Sciatic nerve (tissue), 2 donors: ENCODE results near the gene ERICH6. TPM values are rescaled to one million over a fixed set of nuclear protein-coding genes. Genes with fewer than 3 reads are reported as not detected.
"Not testable (repeated sequence)": the region's sequence is repeated elsewhere in the genome, so short reads cannot be mapped to it uniquely, and the experiment has no call there.

Experiments used
- ATAC-seq: fragments of 200-7000 bp; cut with Tn5 transposase; one replicate; pipeline ENCODE4 v1.9.1; 2020; ENCODE audit warnings: mild to moderate bottlenecking, moderate library complexity
- DNase-seq: peaks from one replicate; pipeline ENCODE4 v3.0.0-alpha.2; 2020; ENCODE audit warnings: low spot score
- intact Hi-C: fragments of 100-400 bp; cut with DNase I; formaldehyde crosslinking; loops from one replicate; pipeline ENCODE4 v1.14.2; 2022
- total RNA-seq: library from RNA; stranded (reverse); fragmentation: NEBNext Ultra II Directional; extraction: Animal tissue kit (Norgen Biotek cat#: 25700); gene quantifications from one replicate; pipeline ENCODE4 v1.2.1, GENCODE V29; 2021
- donor health status: DM: no; HTN: no; CAD: no.
- donor health status: DM: no; HTN: no; CAD: no.

The ERICH6 gene
- total RNA-seq, 1 donor from 2014 or later: 0.49 TPM

DNA sequence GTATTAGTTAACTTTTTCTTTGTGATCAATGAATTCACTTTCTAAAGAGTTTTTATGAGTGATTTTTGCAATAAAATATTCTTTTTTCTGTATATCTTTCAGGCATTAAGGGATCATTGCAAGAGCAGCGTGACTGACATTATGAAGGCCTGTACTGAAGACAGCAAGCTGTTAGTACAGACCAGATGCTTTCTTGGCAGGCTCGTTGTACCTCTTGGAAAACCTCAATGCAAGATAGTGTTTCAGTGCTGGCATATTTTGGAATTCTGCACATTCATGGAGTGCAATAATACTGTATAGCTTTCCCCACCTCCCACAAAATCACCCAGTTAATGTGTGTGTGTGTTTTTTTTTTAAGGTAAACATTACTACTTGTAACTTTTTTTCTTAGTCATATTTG is 76.2 kb downstream of the ERICH6 start:
- ATAC-seq (no peak), DNase-seq (no peak)
- intact Hi-C loops: no loop called here

DNA sequence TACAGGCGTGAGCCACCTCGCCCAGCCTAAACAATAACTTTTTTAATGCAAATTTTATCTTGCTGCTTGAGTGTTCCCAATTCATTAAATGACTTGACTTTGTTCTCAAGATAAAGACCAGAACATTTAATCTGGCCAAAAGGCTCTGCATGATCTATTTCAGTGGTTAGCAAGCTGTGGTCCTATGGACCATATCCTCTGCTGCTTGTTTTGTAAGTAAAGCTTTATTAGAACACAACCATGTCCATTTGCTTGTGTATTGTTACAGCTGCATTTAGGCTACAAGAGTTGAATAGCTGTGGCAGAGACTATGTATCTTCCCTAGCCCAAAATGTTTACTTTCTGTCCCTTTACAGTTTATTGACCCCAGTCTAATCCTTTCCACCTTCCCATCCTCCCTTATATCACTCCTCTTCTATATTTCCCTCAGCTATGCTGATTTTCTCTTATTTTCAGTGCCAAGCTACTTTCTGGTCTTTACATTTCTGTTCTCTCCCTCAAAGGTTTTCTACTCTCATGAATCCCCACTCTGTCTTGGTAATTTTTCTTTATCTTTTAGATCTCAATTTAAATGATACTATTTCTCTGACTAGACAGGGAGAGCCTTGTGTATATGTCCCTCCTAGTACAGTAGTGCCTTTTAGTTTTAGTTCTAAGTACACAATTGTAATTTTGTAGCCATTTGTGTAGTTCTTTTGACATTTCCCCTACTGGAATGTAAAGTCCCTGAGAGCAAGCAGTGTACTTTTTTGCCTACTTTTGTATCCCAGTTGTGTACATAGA is 77.4 kb downstream of the ERICH6 start:
- intact Hi-C loops: no loop called here
- DNase-seq: no peak
- no peak for ATAC-seq

DNA sequence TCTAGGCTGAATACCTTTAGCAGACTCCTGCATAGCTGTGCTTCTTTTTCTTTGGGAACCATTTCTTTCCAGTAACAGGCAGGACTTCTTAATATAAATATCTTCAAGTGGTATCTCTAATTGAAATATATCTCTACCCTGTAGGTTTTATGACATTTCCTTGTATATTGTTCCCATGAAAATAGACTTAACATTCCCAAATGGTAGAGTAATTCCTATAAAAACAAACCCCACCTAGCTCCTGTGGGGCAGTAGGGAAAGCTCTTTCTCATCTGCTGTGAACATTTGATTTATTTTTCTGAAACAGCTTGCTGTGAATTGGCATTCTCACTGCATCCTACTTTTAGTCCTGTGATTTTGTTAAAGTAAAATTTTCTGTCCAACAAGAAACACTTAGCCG is 79.8 kb downstream of the ERICH6 start:
- ATAC-seq: no peak
- DNase-seq: no peak
- intact Hi-C loops: no loop called here

DNA sequence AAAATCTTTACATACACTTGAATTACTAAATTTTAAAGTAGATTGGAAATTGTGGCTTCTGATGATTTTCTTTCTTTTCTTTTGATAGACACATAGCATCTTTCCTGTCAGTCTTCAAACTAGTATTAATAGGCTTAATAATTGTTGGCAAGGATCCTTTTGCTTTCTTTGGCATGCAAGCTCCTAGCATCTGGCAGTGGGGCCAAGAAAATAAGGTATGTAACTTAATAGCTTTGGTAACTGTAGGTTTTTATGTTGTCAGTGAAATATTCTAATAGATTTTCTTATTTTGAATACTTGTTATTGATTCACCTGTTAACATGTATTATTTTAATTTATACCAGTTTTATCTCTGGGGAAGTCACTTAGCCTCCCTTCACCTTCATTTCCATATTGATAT is 80.8 kb downstream of the ERICH6 start:
- intact Hi-C loops: not testable (repeated sequence)

DNA sequence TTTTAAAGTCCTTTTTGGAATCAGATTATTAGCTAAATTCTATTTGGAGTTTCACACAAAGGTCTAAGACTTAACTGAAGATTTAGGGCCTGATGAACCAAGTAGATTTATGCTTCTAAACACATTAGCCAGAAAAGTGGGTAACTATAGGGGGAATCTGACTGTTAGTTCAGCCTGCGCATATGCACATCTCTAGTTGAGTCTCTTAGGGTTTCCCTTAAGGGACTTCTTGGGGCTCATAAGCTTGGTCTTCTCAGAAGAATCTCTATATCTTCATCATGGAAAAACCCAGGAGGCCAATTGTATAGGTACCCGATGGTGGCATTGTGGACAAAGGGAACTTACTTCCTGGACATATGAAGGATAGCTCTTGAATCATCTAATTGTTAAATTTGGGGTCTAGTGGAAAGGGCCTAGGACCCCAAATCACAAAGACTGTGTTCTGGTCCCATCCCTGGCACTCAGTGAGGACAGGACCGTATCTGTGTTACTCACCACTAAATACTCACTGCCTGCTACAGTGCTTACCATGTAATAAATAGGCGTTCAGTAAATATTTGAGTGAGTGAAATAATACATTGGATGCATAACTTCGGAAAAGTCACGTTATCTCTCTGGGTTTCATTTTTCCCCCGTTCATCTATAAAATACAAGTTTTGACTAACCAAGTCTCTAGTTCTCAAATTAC is 83.6 kb downstream of the ERICH6 start:
- ATAC-seq: no peak
- DNase-seq: no peak
- intact Hi-C loops: no loop called here

More for the DNA sequence above, 80.8 kb downstream of the ERICH6 start:
- not testable (repeated sequence) for DNase-seq, ATAC-seq

DNA sequence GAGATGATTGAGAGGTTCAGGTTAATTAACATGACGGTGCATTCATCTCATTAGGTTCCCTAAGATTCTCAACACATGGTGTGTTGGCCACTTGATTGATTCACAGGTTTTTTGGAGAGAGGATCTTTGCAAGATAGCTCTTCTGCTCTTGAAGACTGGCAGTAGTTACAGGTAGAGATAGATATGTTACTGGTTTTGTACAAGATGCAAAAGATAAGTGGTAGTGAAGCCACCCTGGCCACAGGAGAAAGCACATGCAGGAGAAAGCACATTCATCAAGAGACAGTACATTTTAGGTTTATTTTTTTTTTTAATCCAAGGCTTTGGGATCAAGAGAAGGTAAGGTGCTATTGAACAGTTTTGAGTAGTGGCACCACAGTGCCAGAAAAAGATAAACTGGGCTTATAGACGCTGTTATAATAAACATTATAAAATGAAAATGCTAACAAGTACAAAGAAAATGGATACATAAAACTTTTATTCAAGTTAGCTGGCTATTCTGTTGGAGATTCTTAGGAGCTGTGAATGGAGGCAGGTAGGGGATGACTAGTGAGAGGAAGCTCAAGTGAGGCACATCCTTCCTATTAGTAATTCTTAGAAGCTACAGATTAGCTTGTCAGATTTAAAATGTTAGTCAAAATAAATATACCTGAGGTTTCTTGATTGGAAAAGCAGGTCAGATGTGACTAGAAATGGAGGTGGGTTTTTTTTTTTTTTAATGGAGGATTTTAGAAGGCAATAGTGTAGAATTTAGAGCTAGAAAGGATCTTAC is 89.8 kb downstream of the ERICH6 start:
- no peak for ATAC-seq
- intact Hi-C loops: no loop called here
- DNase-seq: no peak

DNA sequence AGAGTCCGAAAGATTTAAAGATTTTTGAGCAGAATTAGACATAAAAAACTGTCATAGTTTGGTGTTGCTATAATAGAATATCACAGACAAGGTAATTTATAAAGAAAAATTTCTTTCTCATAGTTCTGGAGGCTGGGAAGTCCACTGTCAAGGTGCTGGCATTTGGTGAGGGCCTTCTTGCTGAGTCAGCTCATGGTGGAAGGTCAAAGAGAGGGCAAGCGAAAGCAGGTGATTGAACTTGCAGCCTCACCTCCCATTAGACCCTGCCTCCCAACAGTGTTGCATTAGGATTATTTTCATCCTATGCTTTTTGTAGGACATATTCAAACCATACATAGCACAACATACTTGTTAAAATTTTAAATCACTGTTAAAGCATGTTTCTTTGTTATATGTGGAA is 90.7 kb downstream of the ERICH6 start:
- DNase-seq (no peak), ATAC-seq (no peak)
- intact Hi-C loops: no loop called here

DNA sequence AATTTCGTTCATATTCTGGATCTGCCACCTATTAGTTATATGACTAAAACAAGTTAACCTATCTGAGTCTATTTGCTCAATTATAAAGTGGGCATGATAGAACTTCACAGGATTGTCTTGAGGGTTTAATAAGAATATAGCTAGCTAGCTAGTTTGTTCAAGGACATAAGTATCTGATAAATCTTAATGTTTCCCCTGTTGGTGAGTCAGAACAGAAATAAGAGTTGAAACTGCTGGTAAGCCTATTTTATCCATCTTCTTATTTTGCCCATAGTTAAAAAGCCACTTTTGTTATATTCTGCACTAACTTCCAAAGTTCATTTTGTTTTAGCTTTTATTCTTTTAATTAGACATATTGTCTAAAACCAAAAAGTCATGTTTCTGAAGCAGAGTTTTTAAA is 91.2 kb downstream of the ERICH6 start:
- DNase-seq (no peak), ATAC-seq (no peak)
- intact Hi-C loops: no loop called here

DNA sequence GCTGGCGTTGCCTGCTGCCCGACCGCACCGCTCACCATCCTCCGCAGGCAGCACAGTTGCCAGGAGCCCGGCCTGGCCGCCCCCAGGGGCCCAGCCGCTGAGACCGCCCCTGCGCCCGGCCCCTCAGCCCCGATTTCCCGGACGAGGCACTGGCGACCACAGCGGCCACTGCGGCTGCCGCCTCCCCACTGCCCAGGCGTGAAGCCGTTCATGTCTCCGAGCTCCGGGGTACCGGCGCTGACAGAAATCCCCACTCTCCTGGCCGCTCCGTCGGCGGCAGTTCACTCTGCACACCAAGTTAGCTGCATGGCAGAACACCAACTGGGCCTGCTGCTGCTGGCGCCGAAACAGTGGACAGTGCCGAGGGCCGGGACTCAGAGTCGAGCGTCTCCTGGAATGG is 92.1 kb downstream of the ERICH6 start:
- no peak for DNase-seq
- ATAC-seq: no peak
- intact Hi-C loops: no loop called here

DNA sequence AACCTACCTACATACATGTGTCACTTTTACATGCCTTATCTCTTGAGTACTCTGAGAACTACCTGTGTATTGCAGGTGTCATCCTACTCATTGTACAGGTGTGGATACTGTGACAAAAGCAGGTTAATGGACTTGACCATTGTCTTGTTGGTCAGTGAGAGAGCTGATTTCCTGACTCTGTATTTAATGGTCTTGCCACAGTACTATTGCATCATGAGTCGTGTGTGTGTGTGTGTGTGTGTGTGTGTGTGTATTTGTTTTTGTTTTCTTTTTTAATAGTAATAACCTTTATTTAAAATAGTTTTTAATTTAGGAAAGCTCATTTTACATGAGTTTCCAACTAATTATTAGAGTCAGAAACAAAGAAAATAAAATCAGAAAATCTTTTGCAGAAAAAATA is 92.9 kb downstream of the ERICH6 start:
- ATAC-seq: no peak
- no peak for DNase-seq
- intact Hi-C loops: no loop called here

DNA sequence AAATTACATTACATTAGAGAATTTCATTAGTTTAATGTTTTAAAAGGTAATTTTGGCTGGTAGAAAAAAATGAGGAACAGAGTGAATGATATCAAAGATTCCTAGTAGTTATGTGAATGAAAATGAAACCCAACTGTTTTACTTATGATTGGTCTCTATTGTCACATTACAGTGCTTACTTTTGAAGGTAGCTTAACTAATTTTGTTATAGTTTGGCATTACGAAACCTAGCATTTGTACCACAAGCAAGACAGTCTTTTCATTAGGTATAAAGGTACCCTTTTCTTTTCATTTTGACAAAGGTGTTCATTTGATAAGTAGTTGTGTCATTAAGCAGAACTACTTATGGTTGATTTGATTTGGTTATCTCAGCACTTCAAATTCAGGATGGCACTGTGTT is 93.7 kb downstream of the ERICH6 start:
- intact Hi-C loops: no loop called here
- no peak for DNase-seq
- no peak for ATAC-seq

Other genes starting within 250 kb of the ERICH6 start
- gene SERP1, start 157.4 kb downstream of the ERICH6 start, total RNA-seq: 72.3 TPM
- 70.9 TPM for gene EIF2A, start 157.1 kb downstream of the ERICH6 start, total RNA-seq
- 93.5 TPM for gene SELENOT, start 100.6 kb downstream of the ERICH6 start, total RNA-seq
- gene SIAH2, start 59.2 kb upstream of the ERICH6 start, total RNA-seq: 19.1 TPM
- gene MINDY4B, start 201.5 kb upstream of the ERICH6 start, total RNA-seq: not detected